Testis (tissue), 2 donors: ENCODE results near the gene SCMH1.

Experiments
- POLR2A ChIP-seq: fragments of 450-650 bp; IDR thresholded peaks from one replicate; pipeline ENCODE4 v1.6.1; 2017; ENCODE audit warnings: antibody characterized with exemption, mild to moderate bottlenecking, moderate library complexity
- TF ChIP-seq, protein P1 (sequence below), 3 experiments: fragments of 450-650 bp in 2 of 3; fragments of 200-600 bp in 1 of 3; sonication (generic) in 1 of 3; IDR thresholded peaks; one replicate each; pipeline ENCODE4 v1.5.1; 2016 to 2019; ENCODE audit warnings: antibody characterized with exemption in 3 of 3, mild to moderate bottlenecking in 2 of 3, moderate library complexity in 1 of 3

- TF ChIP-seq, protein P1, sequence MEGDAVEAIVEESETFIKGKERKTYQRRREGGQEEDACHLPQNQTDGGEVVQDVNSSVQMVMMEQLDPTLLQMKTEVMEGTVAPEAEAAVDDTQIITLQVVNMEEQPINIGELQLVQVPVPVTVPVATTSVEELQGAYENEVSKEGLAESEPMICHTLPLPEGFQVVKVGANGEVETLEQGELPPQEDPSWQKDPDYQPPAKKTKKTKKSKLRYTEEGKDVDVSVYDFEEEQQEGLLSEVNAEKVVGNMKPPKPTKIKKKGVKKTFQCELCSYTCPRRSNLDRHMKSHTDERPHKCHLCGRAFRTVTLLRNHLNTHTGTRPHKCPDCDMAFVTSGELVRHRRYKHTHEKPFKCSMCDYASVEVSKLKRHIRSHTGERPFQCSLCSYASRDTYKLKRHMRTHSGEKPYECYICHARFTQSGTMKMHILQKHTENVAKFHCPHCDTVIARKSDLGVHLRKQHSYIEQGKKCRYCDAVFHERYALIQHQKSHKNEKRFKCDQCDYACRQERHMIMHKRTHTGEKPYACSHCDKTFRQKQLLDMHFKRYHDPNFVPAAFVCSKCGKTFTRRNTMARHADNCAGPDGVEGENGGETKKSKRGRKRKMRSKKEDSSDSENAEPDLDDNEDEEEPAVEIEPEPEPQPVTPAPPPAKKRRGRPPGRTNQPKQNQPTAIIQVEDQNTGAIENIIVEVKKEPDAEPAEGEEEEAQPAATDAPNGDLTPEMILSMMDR (IDR thresholded peaks at IDR 0.05) = no peak
- no peak for TF ChIP-seq POLR2A
Measured at GRCh38 chr1:41239988-41240610, 2.0 kb downstream of the SCMH1 start.
